HepG2 (cell line): ENCODE measurements around the gene DRC7. TPM values are rescaled to one million over a fixed set of nuclear protein-coding genes. Genes with fewer than 3 reads are reported as not detected.

Experiments used
- ARID2 ChIP-seq: sonication (generic); formaldehyde crosslinking; IDR thresholded peaks from 2 replicates; pipeline ENCODE4 v1.8.1; 2022; ENCODE audit warnings: mild to moderate bottlenecking, missing genetic modification reagents, borderline replicate concordance
- ASH2L ChIP-seq: fragments of 300-600, 200-600 bp; sonication (generic); IDR thresholded peaks from 2 replicates; pipeline ENCODE4 v1.7.0; 2017; ENCODE audit warnings: low read depth, mild to moderate bottlenecking, moderate library complexity, mixed read lengths, low read length; ENCODE audit not compliant: insufficient read length
- HOXA5 ChIP-seq: sonication (generic); formaldehyde crosslinking; IDR thresholded peaks from 2 replicates; pipeline ENCODE4 v1.4.0; 2020; ENCODE audit warnings: missing genetic modification reagents
- MAFK ChIP-seq, 2 experiments: IDR thresholded peaks in 1 of 2; conservative IDR thresholded peaks in 1 of 2; 2 replicates each; pipeline ENCODE4 v1.6.1; 2011; ENCODE audit warnings: improper control_type of control experiment in 2 of 2, low read length in 2 of 2
- NFRKB ChIP-seq: fragments of 450-650 bp; IDR thresholded peaks from 2 replicates; pipeline ENCODE4 v1.6.1; 2017
- PAX8 ChIP-seq: sonication (generic); formaldehyde crosslinking; IDR thresholded peaks from 2 replicates; pipeline ENCODE4 v1.8.0; 2022; ENCODE audit warnings: mild to moderate bottlenecking, missing genetic modification reagents, borderline replicate concordance
- POLR2A ChIP-seq, 2 experiments: IDR thresholded peaks; 2 replicates each; pipeline ENCODE4 v1.6.1; 2011; ENCODE audit warnings: low read depth in 2 of 2, low read length in 2 of 2, mild to moderate bottlenecking in 1 of 2, moderate library complexity in 1 of 2; ENCODE audit not compliant: insufficient read depth in 1 of 2
- RBM39 ChIP-seq: fragments of 200-400 bp; formaldehyde crosslinking; IDR thresholded peaks from one replicate; pipeline ENCODE4 v1.6.1; 2018; ENCODE audit warnings: antibody characterized with exemption, mild to moderate bottlenecking, low read depth, low read length; ENCODE audit not compliant: poor library complexity, severe bottlenecking
- SATB2 ChIP-seq: sonication (generic); formaldehyde crosslinking; IDR thresholded peaks from 2 replicates; pipeline ENCODE4 v1.5.0; 2020; ENCODE audit warnings: missing genetic modification reagents
- SP2 ChIP-seq: sonication (generic); formaldehyde crosslinking; IDR thresholded peaks from 2 replicates; pipeline ENCODE4 v1.5.1; 2020; ENCODE audit warnings: mild to moderate bottlenecking, missing genetic modification reagents
- TCF12 ChIP-seq, 2 experiments: fragments of 450-650 bp in 1 of 2; sonication (generic) in 1 of 2; formaldehyde crosslinking in 1 of 2; IDR thresholded peaks; 2 replicates each; pipeline versions ENCODE4 v1.6.1 to v1.8.0; 2017 to 2022; ENCODE audit warnings: antibody characterized with exemption in 1 of 2, mild to moderate bottlenecking in 1 of 2, missing genetic modification reagents in 1 of 2, moderate library complexity in 1 of 2
- TEAD3 ChIP-seq: optimal IDR thresholded peaks from 2 replicates; pipeline ENCODE3; 2016; ENCODE audit warnings: borderline replicate concordance
- U2AF1 ChIP-seq: fragments of 200-400 bp; formaldehyde crosslinking; optimal IDR thresholded peaks from 2 replicates; pipeline ENCODE3; 2017; ENCODE audit warnings: mild to moderate bottlenecking, low read depth, low read length
- ZEB1 ChIP-seq: IDR thresholded peaks from 2 replicates; pipeline ENCODE4 v1.6.1; 2012; ENCODE audit warnings: mild to moderate bottlenecking, low read depth, inconsistent platforms; ENCODE audit not compliant: insufficient replicate concordance
- ZFP36 ChIP-seq: fragments of 150-350 bp; IDR thresholded peaks from 2 replicates; pipeline ENCODE4 v1.6.1; 2018; ENCODE audit warnings: borderline replicate concordance, low read length, low read depth; ENCODE audit not compliant: partially characterized antibody
- ZNF44 ChIP-seq: sonication (generic); formaldehyde crosslinking; IDR thresholded peaks from 2 replicates; pipeline ENCODE4 v1.5.1; 2020; ENCODE audit warnings: mild to moderate bottlenecking, missing genetic modification reagents
- ZNF557 ChIP-seq: sonication (generic); formaldehyde crosslinking; IDR thresholded peaks from 2 replicates; pipeline ENCODE4 v1.4.0; 2020; ENCODE audit warnings: missing genetic modification reagents
- ZNF598 ChIP-seq: sonication (generic); formaldehyde crosslinking; IDR thresholded peaks from 2 replicates; pipeline ENCODE4 v1.5.1; 2020; ENCODE audit warnings: mild to moderate bottlenecking, missing genetic modification reagents, borderline replicate concordance
- ZSCAN30 ChIP-seq: sonication (generic); formaldehyde crosslinking; IDR thresholded peaks from 2 replicates; pipeline ENCODE4 v1.5.0; 2020; ENCODE audit warnings: mild to moderate bottlenecking, missing genetic modification reagents
- ZZZ3 ChIP-seq: sonication (generic); formaldehyde crosslinking; IDR thresholded peaks from 2 replicates; pipeline ENCODE4 v1.4.0; 2020; ENCODE audit warnings: missing genetic modification reagents, mild to moderate bottlenecking, borderline replicate concordance
- polyA plus RNA-seq, 8 experiments: library from polyadenylated mRNA; depleted of rRNA in 3 of 8; stranded (reverse) in 7 of 8; unstranded in 1 of 8; fragments of >200 nt; fragmentation: Illumina TruSeq in 4 of 8; extraction: Trizol in 4 of 8; gene quantifications; 2 replicates each; pipeline versions ENCODE4 v1.2.1 to v1.2.3, GENCODE V29; 2011 to 2016; ENCODE audit warnings: low read depth in 4 of 8, missing spikeins in 1 of 8, mixed read lengths in 1 of 8; ENCODE audit not compliant: insufficient read depth in 1 of 8
- total RNA-seq, 5 experiments: library from RNA; depleted of rRNA; stranded (reverse); fragments of >200 nt; fragmentation: Illumina TruSeq; extraction: Trizol; gene quantifications; 2 replicates each; pipeline ENCODE4 v1.2.3, GENCODE V29; 2016; ENCODE audit warnings: low read depth in 1 of 5
- TF ChIP-seq, protein P1 (sequence below): sonication (generic); formaldehyde crosslinking; IDR thresholded peaks from 2 replicates; pipeline ENCODE4 v1.4.0; 2020; ENCODE audit warnings: missing genetic modification reagents
- TF ChIP-seq, protein P2 (sequence below), 2 experiments: sonication (generic) in 1 of 2; formaldehyde crosslinking in 1 of 2; IDR thresholded peaks; 2 replicates each; pipeline versions ENCODE4 v1.6.1 to v1.9.0; 2014 to 2022; ENCODE audit warnings: antibody characterized with exemption in 1 of 2, borderline replicate concordance in 1 of 2, inconsistent platforms in 1 of 2, low read depth in 1 of 2, missing genetic modification reagents in 1 of 2

DRC7 gene
- total and polyA plus RNA-seq, 2 of the 13 experiments (the other 11 are each of a cell fraction or from before 2014, with no cell fraction given): 2.7 to 3.4 TPM

DNA sequence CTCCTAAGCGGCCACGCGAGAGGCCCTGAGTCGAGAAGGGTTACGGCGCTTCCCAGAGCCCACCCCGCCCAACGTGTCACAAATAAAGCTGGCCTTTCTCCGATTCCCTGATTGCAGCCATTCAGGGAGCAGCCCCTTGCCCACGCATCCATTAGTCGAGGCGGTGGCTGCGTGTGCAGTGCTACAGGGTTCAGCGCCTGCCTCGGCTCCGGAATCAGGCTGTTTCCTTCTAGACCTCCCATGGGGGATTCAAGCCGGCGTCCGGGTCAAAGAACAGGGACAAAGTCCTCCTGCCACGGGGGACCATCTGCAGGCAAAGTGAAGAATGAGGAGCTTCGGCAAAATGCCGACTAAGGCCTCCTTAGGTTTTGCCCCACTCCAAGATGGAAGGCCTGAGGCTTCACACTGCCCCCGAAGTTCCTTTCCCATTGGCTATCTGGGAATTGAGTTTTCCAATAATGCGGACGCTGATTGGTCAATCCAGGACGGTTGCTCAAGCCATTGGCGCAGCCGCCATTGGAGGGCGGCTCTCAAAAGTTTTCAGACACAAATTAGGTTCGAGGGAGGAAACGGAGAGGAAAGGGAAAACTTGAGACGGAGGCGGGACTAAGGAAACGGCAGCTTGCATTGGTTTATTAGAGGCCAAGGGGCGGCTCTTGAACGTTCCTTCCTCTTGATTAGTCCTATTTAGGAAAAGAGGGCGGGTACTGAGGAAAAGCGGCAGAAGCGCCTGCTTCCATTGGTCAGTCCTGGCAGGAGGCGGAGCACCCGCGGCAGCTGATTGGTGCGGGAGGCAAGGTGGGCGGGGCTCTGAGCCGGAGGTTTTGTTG lies 40.5 kb downstream of the DRC7 start (continued):
- TF ChIP-seq SATB2 (CRISPR knock-in tag) (peak; percentile 58; the same call in 1 of the 2 replicates), ZZZ3 (no peak; the same call in 1 of the 2 replicates), ZEB1 (no peak), HOXA5 (CRISPR knock-in tag) (peak; percentile 25), ZSCAN30 (CRISPR knock-in tag) (0 out of 2 replicates have a peak, but pooled peaks have one; percentile 74), ZFP36 (no peak), U2AF1 (no peak), SP2 (CRISPR knock-in tag) (peak; percentile 95), MAFK (conservative IDR thresholded peaks at IDR 0.05 in 1 of 2, IDR thresholded peaks at IDR 0.05 in 1 of 2; ENCODE audit: low read length in 2 of 2) (peak; percentile 84 to 91), RBM39 (peak; percentile 65), ZNF557 (CRISPR knock-in tag) (no peak), ARID2 (CRISPR knock-in tag) (no peak), ASH2L (peak; percentile 89), TEAD3 (CRISPR knock-in tag) (peak; percentile 3), POLR2A (IDR thresholded peaks at IDR 0.05; ENCODE audit: insufficient read depth in 1 of 2, low read depth in 2 of 2, low read length in 2 of 2) (peak; percentile 89 to 90; a peak in 3 of 4 replicates), TCF12 (IDR thresholded peaks at IDR 0.05) (no peak), TCF12 (CRISPR knock-in tag; IDR thresholded peaks at IDR 0.05) (0 out of 2 replicates have a peak, but pooled peaks have one; percentile 22), ZNF44 (CRISPR knock-in tag) (peak; percentile 75; the same call in 1 of the 2 replicates), ZNF598 (CRISPR knock-in tag) (peak; percentile 96), PAX8 (CRISPR knock-in tag) (no peak), NFRKB (peak; percentile 75; the same call in 1 of the 2 replicates)
- TF ChIP-seq, protein P1, sequence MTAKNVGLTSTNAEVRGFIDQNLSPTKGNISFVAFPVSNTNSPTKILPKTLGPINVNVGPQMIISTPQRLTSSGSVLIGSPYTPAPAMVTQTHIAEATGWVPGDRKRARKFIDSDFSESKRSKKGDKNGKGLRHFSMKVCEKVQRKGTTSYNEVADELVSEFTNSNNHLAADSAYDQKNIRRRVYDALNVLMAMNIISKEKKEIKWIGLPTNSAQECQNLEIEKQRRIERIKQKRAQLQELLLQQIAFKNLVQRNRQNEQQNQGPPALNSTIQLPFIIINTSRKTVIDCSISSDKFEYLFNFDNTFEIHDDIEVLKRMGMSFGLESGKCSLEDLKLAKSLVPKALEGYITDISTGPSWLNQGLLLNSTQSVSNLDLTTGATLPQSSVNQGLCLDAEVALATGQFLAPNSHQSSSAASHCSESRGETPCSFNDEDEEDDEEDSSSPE (CRISPR knock-in tag): peak; percentile 83
- TF ChIP-seq, protein P2, sequence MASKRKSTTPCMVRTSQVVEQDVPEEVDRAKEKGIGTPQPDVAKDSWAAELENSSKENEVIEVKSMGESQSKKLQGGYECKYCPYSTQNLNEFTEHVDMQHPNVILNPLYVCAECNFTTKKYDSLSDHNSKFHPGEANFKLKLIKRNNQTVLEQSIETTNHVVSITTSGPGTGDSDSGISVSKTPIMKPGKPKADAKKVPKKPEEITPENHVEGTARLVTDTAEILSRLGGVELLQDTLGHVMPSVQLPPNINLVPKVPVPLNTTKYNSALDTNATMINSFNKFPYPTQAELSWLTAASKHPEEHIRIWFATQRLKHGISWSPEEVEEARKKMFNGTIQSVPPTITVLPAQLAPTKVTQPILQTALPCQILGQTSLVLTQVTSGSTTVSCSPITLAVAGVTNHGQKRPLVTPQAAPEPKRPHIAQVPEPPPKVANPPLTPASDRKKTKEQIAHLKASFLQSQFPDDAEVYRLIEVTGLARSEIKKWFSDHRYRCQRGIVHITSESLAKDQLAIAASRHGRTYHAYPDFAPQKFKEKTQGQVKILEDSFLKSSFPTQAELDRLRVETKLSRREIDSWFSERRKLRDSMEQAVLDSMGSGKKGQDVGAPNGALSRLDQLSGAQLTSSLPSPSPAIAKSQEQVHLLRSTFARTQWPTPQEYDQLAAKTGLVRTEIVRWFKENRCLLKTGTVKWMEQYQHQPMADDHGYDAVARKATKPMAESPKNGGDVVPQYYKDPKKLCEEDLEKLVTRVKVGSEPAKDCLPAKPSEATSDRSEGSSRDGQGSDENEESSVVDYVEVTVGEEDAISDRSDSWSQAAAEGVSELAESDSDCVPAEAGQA (IDR thresholded peaks at IDR 0.05; ENCODE audit: low read depth): peak; percentile 97
- TF ChIP-seq, protein P2 (CRISPR knock-in tag; IDR thresholded peaks at IDR 0.05; ENCODE audit: borderline replicate concordance): no peak
